IMR-90 (cell line): Measurements from ENCODE around the gene CTNNA1.

ENCODE experiments used
- CEBPB ChIP-seq: IDR thresholded peaks from 2 replicates; pipeline ENCODE4 v1.6.1; 2012; ENCODE audit warnings: low read depth, low read length, improper control_type of control experiment
- CTCF ChIP-seq: conservative IDR thresholded peaks from 2 replicates; pipeline ENCODE4 v1.5.1; 2012; ENCODE audit warnings: mild to moderate bottlenecking, low read depth, low read length, improper control_type of control experiment
- FOS ChIP-seq: fragments of 150-350 bp; IDR thresholded peaks from 2 replicates; pipeline ENCODE4 v1.6.1; 2016; ENCODE audit warnings: low read depth, low read length
- MAFK ChIP-seq: IDR thresholded peaks from 2 replicates; pipeline ENCODE4 v1.6.1; 2012; ENCODE audit warnings: low read depth, low read length, improper control_type of control experiment
- MXI1 ChIP-seq: IDR thresholded peaks from 2 replicates; pipeline ENCODE4 v1.6.1; 2012; ENCODE audit warnings: low read depth, mild to moderate bottlenecking, low read length, moderate library complexity, borderline replicate concordance
- NFE2L2 ChIP-seq: fragments of 150-350 bp; IDR thresholded peaks from 2 replicates; pipeline ENCODE4 v1.6.1; 2016; ENCODE audit warnings: low read depth, mild to moderate bottlenecking, low read length
- POLR2A ChIP-seq: IDR thresholded peaks from 2 replicates; pipeline ENCODE4 v1.6.1; 2012; ENCODE audit warnings: mild to moderate bottlenecking, low read depth, low read length
- RAD21 ChIP-seq: IDR thresholded peaks from 2 replicates; pipeline ENCODE4 v1.6.1; 2012; ENCODE audit warnings: low read length, improper control_type of control experiment
- RCOR1 ChIP-seq: IDR thresholded peaks from 2 replicates; pipeline ENCODE4 v1.6.1; 2012; ENCODE audit warnings: mild to moderate bottlenecking, low read length, improper control_type of control experiment; ENCODE audit not compliant: insufficient replicate concordance
- RFX5 ChIP-seq: IDR thresholded peaks from 2 replicates; pipeline ENCODE4 v1.8.0; 2012; ENCODE audit warnings: low read depth, mild to moderate bottlenecking, low read length, moderate library complexity
- SMC3 ChIP-seq: fragments of 150-350 bp; IDR thresholded peaks from 2 replicates; pipeline ENCODE4 v1.6.1; 2016; ENCODE audit warnings: low read depth, mild to moderate bottlenecking, antibody characterized with exemption, low read length, moderate library complexity
- USF2 ChIP-seq: fragments of 150-350 bp; IDR thresholded peaks from 2 replicates; pipeline ENCODE4 v1.6.1; 2017; ENCODE audit warnings: mild to moderate bottlenecking, antibody characterized with exemption, low read length, low read depth

- TF ChIP-seq POLR2A (no peak), CTCF (no peak), FOS (no peak), SMC3 (no peak), CEBPB (peak; percentile 69), NFE2L2 (no peak), RCOR1 (no peak), MXI1 (no peak), RFX5 (no peak), MAFK (peak; percentile 17; the same call in 1 of the 2 replicates), USF2 (no peak), RAD21 (no peak)
These were observed 91.7 kb downstream of the CTNNA1 start for GRCh38 chr5:138844812-138845513.
